ENCODE measurements around the gene COL9A3.

Gene COL9A3

DNA sequence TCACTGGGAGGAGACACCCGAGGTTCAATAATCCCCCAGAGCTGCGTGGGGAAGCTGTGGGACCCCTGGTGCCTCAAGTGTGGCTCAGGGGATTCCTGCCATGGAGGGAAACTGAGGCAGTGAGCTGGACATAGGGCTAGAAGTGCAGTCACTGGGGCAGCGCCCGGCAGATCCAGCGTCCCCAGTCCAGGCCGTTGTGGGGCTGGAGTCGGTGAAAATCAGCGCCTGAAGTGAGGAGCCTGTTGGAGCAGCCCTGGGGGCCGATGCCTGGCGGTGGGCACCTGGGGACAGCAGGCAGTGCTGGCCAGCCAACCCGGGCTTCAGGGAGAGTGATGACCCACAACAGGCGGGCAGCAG lies 2.2 kb upstream of the COL9A3 start:
- Histone ChIP-seq H3K9me3 (ENCODE audit: control insufficient read depth in 1 of 2, low read length in 2 of 2) (no peaks in the 10 kb centered on the region), H3K27ac (ENCODE audit: low read length) (no peak overlapping the region), H3K36me3 (ENCODE audit: control insufficient read depth in 1 of 2, insufficient read depth in 2 of 2, low read length in 2 of 2) (peaks cover 7 to 42% of the 10 kb centered on the region in 2 donors), H3K4me1 (ENCODE audit: control insufficient read depth in 1 of 2, insufficient read depth in 2 of 2, low read length in 2 of 2) (peaks cover 0 to 33% of the 10 kb centered on the region in 2 donors), H3K27me3 (ENCODE audit: low read depth, low read length) (peaks cover 25% of the 10 kb centered on the region), H3K4me3 (ENCODE audit: low read depth in 1 of 2, low read length in 2 of 2) (no peak overlapping the region)

- Histone ChIP-seq H3K36me3 (ENCODE audit: control insufficient read depth in 1 of 2, insufficient read depth in 2 of 2, low read length in 2 of 2) (peaks cover under 1 to 36% of the 10 kb centered on the region in 2 donors), H3K4me3 (ENCODE audit: low read depth in 1 of 2, low read length in 2 of 2) (no peak overlapping the region), H3K9me3 (ENCODE audit: control insufficient read depth in 1 of 2, low read length in 2 of 2) (no peaks in the 10 kb centered on the region), H3K27me3 (ENCODE audit: low read depth, low read length) (peaks cover 25% of the 10 kb centered on the region), H3K27ac (ENCODE audit: low read length) (no peak overlapping the region), H3K4me1 (ENCODE audit: control insufficient read depth in 1 of 2, insufficient read depth in 2 of 2, low read length in 2 of 2) (peaks cover 0 to 38% of the 10 kb centered on the region in 2 donors)
Measured at GRCh38 chr20:62815066-62815991, 1.5 kb upstream of the COL9A3 start.

DNA sequence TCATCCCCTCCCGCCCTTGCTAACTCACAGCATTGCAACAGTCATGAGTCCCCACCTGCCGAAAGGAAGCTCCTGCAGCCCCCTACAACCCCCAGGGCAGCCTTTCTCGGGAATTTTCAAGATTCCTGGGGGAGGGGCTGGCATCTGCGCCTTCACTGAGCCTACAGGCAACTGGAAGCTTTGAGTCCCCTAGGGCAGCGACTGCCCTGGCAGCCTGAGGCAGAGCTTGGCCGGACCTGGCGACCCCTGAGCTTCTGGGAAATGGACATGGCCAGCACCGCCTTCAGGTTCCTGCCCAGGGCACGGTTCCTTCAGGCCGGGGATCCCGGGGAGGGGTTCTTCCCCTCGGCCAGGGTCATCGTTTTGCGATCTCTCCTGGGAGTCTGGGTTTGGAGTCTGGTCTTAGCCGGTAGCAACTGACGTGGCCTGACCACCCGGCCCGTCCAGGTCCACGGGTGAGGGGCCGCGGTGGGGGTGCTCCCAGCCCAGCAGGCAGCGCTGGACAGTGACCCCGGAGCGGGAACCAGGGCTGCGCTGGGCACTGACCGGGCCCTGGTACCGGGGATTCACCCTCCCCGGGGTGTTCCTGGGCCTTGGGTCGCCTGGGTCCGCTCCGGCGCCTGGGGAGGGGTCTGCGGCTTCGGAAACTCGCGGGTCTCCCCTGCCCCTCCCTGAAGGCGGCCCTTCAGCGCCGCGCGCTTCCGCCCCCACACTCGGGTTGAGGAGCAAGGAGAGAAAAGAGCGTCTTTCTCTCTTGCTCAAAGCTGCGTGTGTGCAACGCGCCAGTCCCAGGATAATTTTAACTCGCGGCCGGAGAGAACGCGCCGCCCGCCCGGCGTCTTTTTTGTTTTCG lies 593 bp upstream of the COL9A3 start:
- H3K4me1 ChIP-seq (ENCODE audit: control insufficient read depth in 1 of 2, insufficient read depth in 2 of 2, low read length in 2 of 2), result peaks cover 0 to 38% of the 10 kb centered on the region in 2 donors
- H3K36me3 ChIP-seq (ENCODE audit: control insufficient read depth in 1 of 2, insufficient read depth in 2 of 2, low read length in 2 of 2), result peaks cover 0 to 26% of the 10 kb centered on the region in 2 donors
- peaks cover 25% of the 10 kb centered on the region for H3K27me3 ChIP-seq (ENCODE audit: low read depth, low read length)
- peak overlapping the region in 1 of 2 donors; percentile 52 for H3K4me3 ChIP-seq (ENCODE audit: low read depth in 1 of 2, low read length in 2 of 2)
- no peak overlapping the region for H3K27ac ChIP-seq (ENCODE audit: low read length)
- H3K9me3 ChIP-seq (ENCODE audit: control insufficient read depth in 1 of 2, low read length in 2 of 2), result no peaks in the 10 kb centered on the region

DNA sequence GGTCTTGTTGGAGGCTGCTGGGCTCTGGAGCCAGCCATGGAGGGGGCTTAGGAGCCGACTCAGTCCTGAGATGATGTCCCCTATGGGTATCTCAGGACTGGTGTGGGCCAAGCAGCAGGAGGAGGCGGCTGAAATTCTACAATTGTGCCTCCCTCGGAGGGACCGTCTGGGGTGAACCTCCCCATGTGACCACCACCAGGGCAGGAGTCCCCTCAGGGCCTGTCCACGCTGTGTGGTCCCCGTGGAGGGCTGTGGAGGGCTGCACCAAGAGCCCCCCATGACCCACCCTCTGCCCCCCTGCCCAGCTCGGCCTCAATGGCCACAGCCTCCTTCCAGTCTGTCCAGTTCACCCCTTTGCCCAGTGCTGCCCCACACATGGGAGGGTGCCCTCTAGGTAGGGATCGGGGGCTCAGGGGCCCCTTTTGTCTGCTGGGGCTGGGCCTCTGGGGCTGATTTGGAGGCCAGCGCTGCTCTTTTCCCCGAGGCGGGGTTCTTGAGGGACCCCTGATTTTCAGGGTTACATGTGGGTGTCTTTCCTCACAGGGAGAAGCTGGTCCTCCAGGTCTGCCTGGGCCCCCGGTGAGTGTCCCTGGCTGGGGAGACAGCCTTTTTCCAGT lies 1.2 kb downstream of the COL9A3 start:
- Histone ChIP-seq H3K36me3 (ENCODE audit: control insufficient read depth in 1 of 2, insufficient read depth in 2 of 2, low read length in 2 of 2) (peaks cover 0 to 8% of the 10 kb centered on the region in 2 donors), H3K9me3 (ENCODE audit: control insufficient read depth in 1 of 2, low read length in 2 of 2) (no peaks in the 10 kb centered on the region), H3K27me3 (ENCODE audit: low read depth, low read length) (peaks cover 25% of the 10 kb centered on the region), H3K27ac (ENCODE audit: low read length) (no peak overlapping the region), H3K4me3 (ENCODE audit: low read depth in 1 of 2, low read length in 2 of 2) (no peak overlapping the region), H3K4me1 (ENCODE audit: control insufficient read depth in 1 of 2, insufficient read depth in 2 of 2, low read length in 2 of 2) (peaks cover 0 to 38% of the 10 kb centered on the region in 2 donors)

GRCh38 chr20:62818592-62819493 lies 2.0 kb downstream of the COL9A3 start:
- Histone ChIP-seq H3K27ac (ENCODE audit: low read length) (no peak overlapping the region), H3K4me3 (ENCODE audit: low read depth in 1 of 2, low read length in 2 of 2) (peak overlapping the region in 1 of 2 donors; percentile 29), H3K36me3 (ENCODE audit: control insufficient read depth in 1 of 2, insufficient read depth in 2 of 2, low read length in 2 of 2) (peaks cover 0 to 4% of the 10 kb centered on the region in 2 donors), H3K27me3 (ENCODE audit: low read depth, low read length) (peaks cover 25% of the 10 kb centered on the region), H3K4me1 (ENCODE audit: control insufficient read depth in 1 of 2, insufficient read depth in 2 of 2, low read length in 2 of 2) (peaks cover 0 to 38% of the 10 kb centered on the region in 2 donors), H3K9me3 (ENCODE audit: control insufficient read depth in 1 of 2, low read length in 2 of 2) (no peaks in the 10 kb centered on the region)

GRCh38 chr20:62819494-62820174 lies 2.8 kb downstream of the COL9A3 start:
- Histone ChIP-seq H3K27me3 (ENCODE audit: low read depth, low read length) (peaks cover 25% of the 10 kb centered on the region), H3K36me3 (ENCODE audit: control insufficient read depth in 1 of 2, insufficient read depth in 2 of 2, low read length in 2 of 2) (no peaks in the 10 kb centered on the region), H3K4me3 (ENCODE audit: low read depth in 1 of 2, low read length in 2 of 2) (no peak overlapping the region), H3K27ac (ENCODE audit: low read length) (no peak overlapping the region), H3K9me3 (ENCODE audit: control insufficient read depth in 1 of 2, low read length in 2 of 2) (no peaks in the 10 kb centered on the region), H3K4me1 (ENCODE audit: control insufficient read depth in 1 of 2, insufficient read depth in 2 of 2, low read length in 2 of 2) (peaks cover 0 to 42% of the 10 kb centered on the region in 2 donors)

- peaks cover 0 to 41% of the 10 kb centered on the region in 2 donors for H3K4me1 ChIP-seq (ENCODE audit: control insufficient read depth in 1 of 2, insufficient read depth in 2 of 2, low read length in 2 of 2)
- H3K27ac ChIP-seq (ENCODE audit: low read length), result no peak overlapping the region
Measured at GRCh38 chr20:62820208-62820961, 3.5 kb downstream of the COL9A3 start.

DNA sequence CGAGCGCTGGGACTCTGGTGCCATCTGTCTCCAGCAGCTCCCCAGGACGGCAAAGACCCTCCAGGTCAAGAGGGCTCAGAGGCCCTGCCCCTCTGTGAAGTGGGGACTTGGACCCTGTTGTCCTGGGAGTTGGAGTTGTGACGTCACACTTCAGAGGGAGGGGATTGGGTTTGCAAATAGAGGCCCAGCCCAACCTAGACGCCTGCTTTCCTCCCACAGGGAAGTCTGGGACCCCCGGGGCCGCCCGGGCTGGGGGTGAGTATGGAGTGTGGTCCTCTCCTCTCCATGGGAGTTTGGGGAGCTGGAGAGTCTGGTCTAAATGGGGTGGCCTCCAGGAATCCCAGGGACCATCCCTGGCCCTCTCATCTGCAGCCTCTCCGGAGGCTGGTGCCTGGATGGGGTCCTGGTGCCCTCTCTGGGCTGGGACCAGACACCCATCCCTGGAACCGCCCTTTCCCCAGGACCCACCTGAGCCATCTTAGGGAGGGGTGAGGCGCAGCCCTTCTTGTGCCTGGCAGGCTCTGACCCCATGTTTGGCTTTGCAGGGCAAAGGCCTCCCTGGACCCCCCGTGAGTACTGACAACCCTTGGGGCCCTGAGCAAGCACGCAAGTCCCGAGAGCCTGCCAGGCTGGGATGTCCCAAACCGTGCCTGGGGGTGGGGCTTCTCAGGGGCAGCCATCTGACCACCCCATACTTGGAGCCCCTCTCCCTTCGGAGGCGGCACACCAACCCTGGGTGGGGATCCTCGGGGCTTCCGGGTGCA lies 4.3 kb downstream of the COL9A3 start:
- Histone ChIP-seq H3K4me3 (ENCODE audit: low read depth in 1 of 2, low read length in 2 of 2) (no peak overlapping the region), H3K4me1 (ENCODE audit: control insufficient read depth in 1 of 2, insufficient read depth in 2 of 2, low read length in 2 of 2) (peaks cover 0 to 33% of the 10 kb centered on the region in 2 donors), H3K27ac (ENCODE audit: low read length) (no peak overlapping the region), H3K27me3 (ENCODE audit: low read depth, low read length) (peaks cover 11% of the 10 kb centered on the region), H3K36me3 (ENCODE audit: control insufficient read depth in 1 of 2, insufficient read depth in 2 of 2, low read length in 2 of 2) (no peaks in the 10 kb centered on the region), H3K9me3 (ENCODE audit: control insufficient read depth in 1 of 2, low read length in 2 of 2) (no peaks in the 10 kb centered on the region)

More at GRCh38 chr20:62820208-62820961, 3.5 kb downstream of the COL9A3 start:
- Histone ChIP-seq H3K4me3 (ENCODE audit: low read depth in 1 of 2, low read length in 2 of 2) (no peak overlapping the region), H3K9me3 (ENCODE audit: control insufficient read depth in 1 of 2, low read length in 2 of 2) (no peaks in the 10 kb centered on the region), H3K27me3 (ENCODE audit: low read depth, low read length) (peaks cover 19% of the 10 kb centered on the region), H3K36me3 (ENCODE audit: control insufficient read depth in 1 of 2, insufficient read depth in 2 of 2, low read length in 2 of 2) (no peaks in the 10 kb centered on the region)

DNA sequence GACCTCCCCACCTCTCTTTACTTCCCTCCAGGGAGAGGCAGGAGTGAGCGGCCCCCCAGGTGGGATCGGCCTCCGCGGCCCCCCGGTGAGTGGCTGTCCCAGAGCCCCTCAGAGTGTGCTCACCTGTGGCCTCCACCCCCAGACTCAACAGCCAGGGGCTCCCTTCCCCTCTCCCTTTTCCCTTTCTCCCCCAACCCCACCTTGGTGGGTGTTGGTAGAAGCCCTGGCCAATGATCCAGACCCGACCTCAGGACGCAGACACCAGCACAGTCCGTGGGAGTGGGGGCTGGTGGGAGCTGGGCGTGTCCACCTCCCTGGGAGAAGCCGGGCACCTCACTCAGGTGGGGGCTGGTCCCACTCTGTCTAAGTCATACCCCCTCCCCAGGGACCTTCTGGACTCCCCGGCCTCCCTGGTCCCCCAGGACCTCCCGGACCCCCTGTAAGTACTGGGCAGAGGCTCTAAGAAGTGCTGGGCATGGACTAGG lies 4.9 kb downstream of the COL9A3 start:
- no peak overlapping the region for H3K4me3 ChIP-seq (ENCODE audit: low read depth in 1 of 2, low read length in 2 of 2)
- H3K9me3 ChIP-seq (ENCODE audit: control insufficient read depth in 1 of 2, low read length in 2 of 2), result no peaks in the 10 kb centered on the region
- no peaks in the 10 kb centered on the region for H3K36me3 ChIP-seq (ENCODE audit: control insufficient read depth in 1 of 2, insufficient read depth in 2 of 2, low read length in 2 of 2)
- H3K4me1 ChIP-seq (ENCODE audit: control insufficient read depth in 1 of 2, insufficient read depth in 2 of 2, low read length in 2 of 2), result peaks cover 0 to 27% of the 10 kb centered on the region in 2 donors
- peaks cover 10% of the 10 kb centered on the region for H3K27me3 ChIP-seq (ENCODE audit: low read depth, low read length)
- no peak overlapping the region for H3K27ac ChIP-seq (ENCODE audit: low read length)

All from muscle layer of duodenum (tissue), 2 donors.